Right atrium auricular region (tissue), 2 donors: ENCODE results near the gene FGD5. TPM values are rescaled to one million over a fixed set of nuclear protein-coding genes. Genes with fewer than 3 reads are reported as not detected.
"Not testable (repeated sequence)": the region's sequence is repeated elsewhere in the genome, so short reads cannot be mapped to it uniquely, and the experiment has no call there.

Source experiments
- DNase-seq: peaks from one replicate; pipeline ENCODE4 v3.0.0-alpha.2; 2019; ENCODE audit warnings: low spot score
- H3K27ac ChIP-seq, 2 donors: fragments of 200-600 bp; sonication (generic); 1 replicate in 1 of 2; 2 replicates in 1 of 2; pipeline ENCODE4 v1.5.1; 2016 to 2019
- H3K27me3 ChIP-seq, 2 donors: fragments of 200-600 bp; sonication (generic); one replicate each; pipeline versions ENCODE4 v1.5.1 to v1.6.0; 2017 to 2019
- H3K36me3 ChIP-seq: fragments of 200-600 bp; sonication (generic); one replicate; pipeline ENCODE4 v1.5.1; 2016
- H3K4me1 ChIP-seq, 2 donors: fragments of 200-600 bp; sonication (generic); one replicate each; pipeline versions ENCODE4 v1.5.1 to v1.6.0; 2017 to 2019
- H3K4me3 ChIP-seq, 2 donors: fragments of 200-600 bp; sonication (generic); 1 replicate in 1 of 2; 2 replicates in 1 of 2; pipeline ENCODE4 v1.5.1; 2017 to 2019; ENCODE audit warnings: mild to moderate bottlenecking in 1 of 2, moderate library complexity in 1 of 2
- H3K9me3 ChIP-seq, 2 donors: fragments of 200-600 bp; sonication (generic); one replicate each; pipeline ENCODE4 v1.5.1; 2019
- total RNA-seq, 2 donors: library from RNA; depleted of rRNA; stranded (reverse); fragments of >200 nt; gene quantifications; one replicate each; pipeline ENCODE4 v1.1.0, GENCODE V29; 2016
- TF ChIP-seq, protein P1 (sequence below), 2 donors: fragments of 200-600 bp; sonication (generic); IDR thresholded peaks; one replicate each; pipeline ENCODE4 v1.5.1; 2019; ENCODE audit warnings: antibody characterized with exemption in 2 of 2

FGD5 gene
- total RNA-seq, 2 donors from 2014 or later: 9.6 to 18.8 TPM

- H3K9me3 ChIP-seq: no peaks in the 10 kb centered on the region
- H3K4me1 ChIP-seq: peaks cover 0 to 48% of the 10 kb centered on the region in 2 donors
- H3K27me3 ChIP-seq: peaks cover 0 to under 1% of the 10 kb centered on the region in 2 donors
- TF ChIP-seq, protein P1, sequence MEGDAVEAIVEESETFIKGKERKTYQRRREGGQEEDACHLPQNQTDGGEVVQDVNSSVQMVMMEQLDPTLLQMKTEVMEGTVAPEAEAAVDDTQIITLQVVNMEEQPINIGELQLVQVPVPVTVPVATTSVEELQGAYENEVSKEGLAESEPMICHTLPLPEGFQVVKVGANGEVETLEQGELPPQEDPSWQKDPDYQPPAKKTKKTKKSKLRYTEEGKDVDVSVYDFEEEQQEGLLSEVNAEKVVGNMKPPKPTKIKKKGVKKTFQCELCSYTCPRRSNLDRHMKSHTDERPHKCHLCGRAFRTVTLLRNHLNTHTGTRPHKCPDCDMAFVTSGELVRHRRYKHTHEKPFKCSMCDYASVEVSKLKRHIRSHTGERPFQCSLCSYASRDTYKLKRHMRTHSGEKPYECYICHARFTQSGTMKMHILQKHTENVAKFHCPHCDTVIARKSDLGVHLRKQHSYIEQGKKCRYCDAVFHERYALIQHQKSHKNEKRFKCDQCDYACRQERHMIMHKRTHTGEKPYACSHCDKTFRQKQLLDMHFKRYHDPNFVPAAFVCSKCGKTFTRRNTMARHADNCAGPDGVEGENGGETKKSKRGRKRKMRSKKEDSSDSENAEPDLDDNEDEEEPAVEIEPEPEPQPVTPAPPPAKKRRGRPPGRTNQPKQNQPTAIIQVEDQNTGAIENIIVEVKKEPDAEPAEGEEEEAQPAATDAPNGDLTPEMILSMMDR (IDR thresholded peaks at IDR 0.05): no peak
- no peak for DNase-seq
- H3K4me3 ChIP-seq: no peak overlapping the region
- no peaks in the 10 kb centered on the region for H3K36me3 ChIP-seq
- H3K27ac ChIP-seq: no peak overlapping the region
Observed at GRCh38 chr3:14805961-14806537, 12.7 kb upstream of the FGD5 start.

DNA sequence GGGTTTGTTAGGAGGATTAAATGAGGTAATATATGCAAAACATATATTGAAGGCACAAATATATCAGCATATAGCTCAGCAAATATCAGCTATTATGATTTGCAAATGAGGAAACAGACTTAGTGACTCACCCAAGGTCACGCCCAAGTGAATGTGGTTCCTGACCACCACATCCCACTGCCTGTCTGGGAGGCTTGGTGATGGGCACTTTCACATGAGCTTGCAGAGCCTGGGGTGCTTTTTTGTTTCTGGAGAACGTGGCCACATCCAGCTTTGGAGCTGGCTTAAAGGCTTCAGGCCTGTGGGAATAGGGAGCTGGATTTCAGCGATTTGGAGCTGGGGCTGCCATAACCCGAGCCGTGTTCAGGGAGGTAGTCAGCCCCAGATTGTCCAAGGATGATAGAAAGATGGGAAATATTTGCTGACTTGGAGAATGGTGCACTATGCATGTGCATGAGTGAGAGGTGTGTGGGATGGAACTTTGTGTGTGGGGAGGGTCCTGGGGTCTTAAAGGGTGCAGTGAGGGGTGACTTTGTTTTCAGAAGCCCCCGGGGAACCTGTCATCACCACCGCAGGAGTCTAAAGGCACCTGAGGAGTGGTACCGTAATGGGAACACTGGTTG, 12.0 kb upstream of the FGD5 start:
- no peak for DNase-seq
- H3K27me3 ChIP-seq: peaks cover 0 to 3% of the 10 kb centered on the region in 2 donors
- no peak overlapping the region for H3K4me3 ChIP-seq
- H3K36me3 ChIP-seq: no peaks in the 10 kb centered on the region
- TF ChIP-seq, protein P1 (IDR thresholded peaks at IDR 0.05): no peak
- H3K27ac ChIP-seq: peak overlapping the region in 1 of 2 donors; percentile 9
- H3K4me1 ChIP-seq: peaks cover 0 to 48% of the 10 kb centered on the region in 2 donors
- H3K9me3 ChIP-seq: no peaks in the 10 kb centered on the region

DNA sequence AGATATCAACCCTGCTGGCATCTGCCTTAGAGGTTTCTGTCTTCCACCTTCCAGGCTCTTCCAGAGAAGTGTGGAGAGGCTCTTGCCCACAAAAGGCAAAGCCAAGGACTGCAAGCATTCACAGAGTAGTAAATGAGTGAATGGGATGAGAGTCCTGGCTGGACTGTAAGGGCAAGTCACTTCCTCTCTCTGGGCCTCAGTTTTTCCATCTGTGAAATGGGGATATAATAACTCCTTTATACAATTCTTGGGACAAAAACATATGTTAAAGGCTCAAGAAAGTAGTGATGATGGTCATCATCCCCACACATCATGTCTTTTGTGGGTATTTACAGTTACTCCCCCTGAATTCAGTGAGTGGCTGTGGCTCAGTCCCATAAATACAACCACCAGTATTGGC, 10.7 kb upstream of the FGD5 start:
- H3K4me3 ChIP-seq: no peak overlapping the region
- H3K36me3 ChIP-seq: no peaks in the 10 kb centered on the region
- no peak overlapping the region for H3K27ac ChIP-seq
- TF ChIP-seq, protein P1 (IDR thresholded peaks at IDR 0.05): no peak
- no peaks in the 10 kb centered on the region for H3K9me3 ChIP-seq
- peaks cover 0 to 53% of the 10 kb centered on the region in 2 donors for H3K4me1 ChIP-seq
- peaks cover 0 to 3% of the 10 kb centered on the region in 2 donors for H3K27me3 ChIP-seq
- no peak for DNase-seq

- Histone ChIP-seq H3K36me3 (no peaks in the 10 kb centered on the region), H3K4me1 (peaks cover 0 to 54% of the 10 kb centered on the region in 2 donors), H3K27ac (no peak overlapping the region), H3K27me3 (peaks cover 0 to 3% of the 10 kb centered on the region in 2 donors), H3K4me3 (no peak overlapping the region), H3K9me3 (no peaks in the 10 kb centered on the region)
- DNase-seq: no peak
- TF ChIP-seq, protein P1 (IDR thresholded peaks at IDR 0.05): no peak
Observed at GRCh38 chr3:14808502-14809266, 10.1 kb upstream of the FGD5 start.

DNA sequence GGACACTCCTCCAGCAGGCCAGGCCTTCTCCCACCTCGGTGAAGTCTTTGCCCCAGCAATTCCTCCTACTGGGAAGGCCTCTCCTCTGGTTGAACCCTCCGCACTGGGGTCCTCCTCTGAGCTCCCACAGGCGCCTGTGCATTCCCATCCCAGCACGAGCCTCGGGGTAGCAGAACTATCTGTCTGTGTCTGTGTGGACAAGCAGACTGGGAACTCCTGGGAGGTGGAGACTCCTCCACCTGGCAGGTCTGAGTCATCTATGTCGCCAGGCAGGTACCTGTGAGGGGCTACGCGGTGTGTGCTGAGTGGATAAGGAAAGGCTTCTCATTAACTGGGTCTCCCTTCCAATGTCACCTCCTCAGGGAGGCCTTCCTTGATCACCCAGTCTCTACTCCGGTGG, 9.2 kb upstream of the FGD5 start:
- Histone ChIP-seq H3K4me1 (peaks cover 0 to 47% of the 10 kb centered on the region in 2 donors), H3K4me3 (peak overlapping the region; percentile 37 to 50), H3K27ac (peak overlapping the region; percentile 48 to 66)
- H3K9me3 ChIP-seq, H3K27me3 ChIP-seq, H3K36me3 ChIP-seq, DNase-seq: not testable (repeated sequence)
